GM18520 (cell line): Measurements from ENCODE around the gene COQ7.

Experiments used
- ATAC-seq: cut with Tn5 transposase; IDR thresholded peaks from one replicate; pipeline ENCODE4 v1.9.1; 2021; ENCODE audit not compliant: unreplicated experiment

The COQ7 gene

DNA sequence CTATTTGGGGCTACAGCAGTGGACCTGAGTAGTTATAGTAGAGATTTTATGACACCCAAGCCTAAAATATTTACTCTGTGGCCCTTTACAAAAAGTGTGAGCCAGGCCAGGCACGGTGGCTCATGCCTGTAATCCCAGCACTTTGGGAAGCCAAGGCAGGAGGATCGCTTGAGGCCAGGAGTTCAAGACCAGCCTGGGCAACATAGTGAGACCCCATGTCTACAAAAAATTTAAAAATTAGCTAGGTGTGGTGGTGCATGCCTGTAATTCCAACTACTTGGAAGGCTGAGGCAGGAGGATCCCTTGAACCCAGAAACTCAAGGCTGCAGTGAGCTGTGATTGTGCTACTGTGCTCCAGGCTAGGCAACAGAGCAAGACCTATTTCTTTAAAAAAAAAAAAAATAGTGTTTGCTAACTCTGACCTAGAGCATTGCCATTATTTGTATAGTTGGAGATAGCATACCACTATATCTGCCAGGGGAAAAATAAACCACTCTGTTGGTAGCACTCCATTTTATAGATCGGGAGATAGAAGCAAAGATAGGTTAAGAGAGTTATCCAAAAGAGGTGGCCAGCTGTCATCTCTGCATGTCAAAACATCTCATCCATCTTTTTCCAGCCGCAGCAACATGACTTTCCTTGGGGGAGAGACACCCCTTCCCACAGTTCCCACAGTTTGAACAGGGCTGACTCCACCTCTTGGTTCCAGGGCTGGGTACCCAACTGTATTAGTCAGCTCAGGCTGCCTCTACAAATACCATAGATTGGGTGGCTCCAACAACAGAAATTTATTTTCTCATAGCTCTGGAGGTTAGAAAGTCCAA lies 43.3 kb downstream of the COQ7 start:
- ATAC-seq, result no peak

DNA sequence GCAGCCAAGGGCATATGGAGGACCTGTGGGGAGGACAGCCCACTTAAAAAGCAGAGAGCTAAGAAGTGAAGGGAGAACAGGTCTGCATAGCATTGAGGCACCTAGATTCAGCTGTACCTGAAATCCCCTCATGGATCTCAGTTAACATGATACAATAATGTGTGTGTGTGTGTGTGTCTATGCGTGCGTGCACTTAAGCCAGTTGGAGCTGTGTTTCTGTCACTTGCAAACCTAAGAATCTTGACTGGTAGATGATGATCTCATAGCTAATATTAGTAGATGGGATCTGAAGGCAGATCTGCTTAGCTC lies 44.6 kb downstream of the COQ7 start:
- ATAC-seq, result no peak

DNA sequence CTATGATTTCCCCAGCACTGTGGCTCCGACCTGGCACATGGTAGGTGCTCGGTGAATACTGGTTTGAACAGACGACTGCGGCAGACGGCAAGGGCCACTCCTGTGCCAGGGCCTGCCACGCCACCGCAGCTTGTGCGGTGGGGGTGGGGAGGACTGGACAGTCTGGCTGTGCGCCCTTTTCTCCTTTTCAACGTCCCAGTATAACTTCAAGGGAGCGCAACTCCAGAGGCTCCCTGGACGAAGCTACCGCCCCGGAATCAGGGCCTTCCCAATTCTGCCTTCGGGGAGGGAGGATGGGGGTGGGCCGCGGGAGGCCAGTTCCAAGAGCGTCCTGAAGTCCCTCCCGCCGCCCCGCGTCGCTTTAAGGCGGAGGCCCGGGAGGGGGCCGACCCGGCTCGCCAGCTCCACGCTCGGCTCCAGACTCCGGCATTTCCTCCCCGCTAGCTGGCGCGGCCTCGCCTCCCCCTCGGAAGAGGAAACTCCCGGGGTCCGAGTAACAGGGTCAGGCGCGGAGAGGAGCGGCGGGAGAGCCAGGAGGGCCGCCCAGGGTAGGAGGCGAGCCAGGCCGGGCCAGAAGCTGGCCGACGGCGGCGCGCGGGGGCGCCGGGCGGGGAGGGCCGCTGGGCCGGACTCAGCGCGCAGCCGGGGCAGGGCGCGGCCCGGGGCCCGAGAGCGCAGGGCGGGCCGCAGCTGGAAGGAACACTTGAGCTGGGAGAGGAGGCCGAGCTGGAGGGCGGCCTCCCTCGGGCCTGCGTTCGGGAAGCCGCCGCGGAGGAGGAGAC lies 46.4 kb downstream of the COQ7 start, which contains the start of gene ITPRIPL2:
Gene ITPRIPL2, plus strand, starts transcription at position 388 of the 782 bp plus-strand sequence. CDS start 498 bp downstream, outside the sequence.
- ATAC-seq, result no peak

DNA sequence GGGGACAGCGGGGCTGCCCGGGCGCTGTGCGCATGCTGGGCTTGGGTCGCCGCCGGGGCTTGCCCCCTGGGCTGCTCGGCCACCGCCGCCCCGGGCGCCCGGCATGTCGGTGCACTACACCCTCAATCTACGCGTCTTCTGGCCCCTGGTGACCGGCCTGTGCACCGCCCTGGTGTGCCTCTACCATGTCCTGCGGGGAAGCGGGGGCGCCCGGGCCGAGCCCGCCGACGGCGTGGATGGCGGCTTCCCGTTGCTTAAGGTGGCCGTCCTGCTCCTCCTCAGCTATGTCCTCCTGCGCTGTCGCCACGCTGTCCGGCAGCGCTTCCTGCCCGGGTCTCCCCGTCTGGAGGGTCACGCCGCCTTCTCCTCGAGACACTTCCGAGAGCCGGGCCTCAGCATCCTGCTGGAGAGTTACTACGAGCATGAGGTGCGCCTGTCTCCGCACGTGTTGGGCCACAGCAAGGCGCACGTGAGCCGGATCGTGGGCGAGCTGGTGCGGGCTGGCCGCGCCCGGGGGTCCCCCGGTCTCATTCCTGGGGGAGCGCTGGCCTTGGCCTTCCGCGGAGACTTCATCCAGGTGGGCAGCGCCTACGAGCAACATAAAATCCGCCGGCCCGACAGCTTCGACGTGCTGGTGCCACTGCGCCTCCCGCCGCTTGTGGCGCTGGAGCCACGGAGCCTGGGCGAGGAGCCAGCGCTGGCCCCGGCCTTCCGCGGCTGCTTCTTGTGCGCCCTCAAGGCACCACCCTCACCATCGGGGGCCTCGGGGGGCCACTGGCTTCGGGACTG lies 47.1 kb downstream of the COQ7 start:
- ATAC-seq, result no peak

DNA sequence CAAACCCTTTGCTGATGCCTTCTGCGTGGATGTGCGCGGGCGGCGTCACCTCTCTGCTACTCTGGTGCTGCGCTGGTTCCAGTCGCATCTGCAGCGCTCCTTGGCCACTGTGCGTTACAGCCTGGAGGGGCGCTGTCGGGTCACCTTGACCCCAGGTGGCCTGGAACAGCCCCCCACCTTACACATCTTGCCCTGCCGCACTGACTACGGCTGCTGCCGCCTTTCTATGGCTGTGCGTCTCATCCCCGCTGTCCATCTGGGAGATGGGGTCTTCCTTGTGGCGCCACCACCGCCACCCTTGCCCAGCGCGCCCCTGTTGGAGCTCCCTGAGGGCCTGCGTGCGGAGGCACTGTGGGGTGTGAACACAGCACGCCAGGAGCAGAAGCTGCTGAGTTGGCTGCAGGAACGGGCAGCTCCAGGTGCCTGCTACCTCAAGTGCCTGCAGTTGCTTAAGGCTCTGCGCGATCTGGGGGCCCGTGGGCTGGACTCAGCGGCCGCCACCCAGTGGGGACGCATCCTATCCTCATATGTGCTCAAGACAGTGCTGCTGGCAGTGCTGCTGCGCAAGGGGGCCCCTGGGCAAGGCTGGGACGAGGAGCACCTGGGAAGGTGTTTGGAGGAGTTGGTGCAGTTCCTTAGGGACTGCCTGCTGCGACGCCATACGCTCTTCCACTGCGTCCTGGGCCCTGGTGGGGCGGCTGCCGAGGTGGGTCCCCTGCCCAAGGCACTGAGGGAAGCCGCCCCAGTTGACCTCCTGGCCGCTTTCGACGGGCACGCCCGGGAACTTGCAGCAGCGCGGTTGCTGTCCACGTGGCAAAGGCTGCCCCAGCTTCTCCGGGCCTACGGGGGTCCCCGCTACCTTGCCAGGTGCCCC lies 48.0 kb downstream of the COQ7 start:
- no peak for ATAC-seq

DNA sequence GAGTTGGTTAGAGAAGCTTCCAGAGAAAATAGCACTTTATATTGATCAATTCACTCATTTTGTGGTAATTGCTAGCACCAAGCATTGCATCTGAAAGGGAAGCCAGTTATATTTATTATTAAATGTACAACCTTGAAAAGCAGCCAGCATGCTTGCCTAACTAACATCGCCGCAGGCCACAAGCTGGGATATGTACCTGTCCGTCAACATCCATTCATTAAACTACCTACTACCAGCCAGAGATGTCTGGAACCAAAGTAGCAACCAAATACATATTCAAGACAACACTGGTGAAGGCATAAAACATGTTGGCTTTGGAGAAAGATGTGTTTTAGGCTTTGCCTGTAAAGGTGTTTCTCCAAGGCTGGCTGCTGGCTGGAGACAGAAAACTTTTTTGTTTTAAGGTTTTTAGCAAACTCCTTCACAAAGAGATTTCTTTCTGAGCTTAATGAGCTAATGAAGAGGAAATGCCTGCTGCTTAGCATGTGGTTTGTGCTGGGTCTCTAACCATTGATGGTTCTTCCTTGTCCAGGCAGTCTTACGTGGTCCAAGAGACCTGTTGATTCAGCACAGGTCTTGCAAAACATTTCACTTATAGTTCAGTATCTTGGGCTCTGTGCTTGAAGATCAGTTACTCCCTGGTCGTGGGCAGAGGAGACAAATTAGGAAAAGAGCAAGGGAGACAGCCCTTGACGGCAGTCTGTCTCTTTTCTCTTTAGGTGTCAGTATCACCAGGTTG lies 49.5 kb downstream of the COQ7 start:
- ATAC-seq, result no peak

DNA sequence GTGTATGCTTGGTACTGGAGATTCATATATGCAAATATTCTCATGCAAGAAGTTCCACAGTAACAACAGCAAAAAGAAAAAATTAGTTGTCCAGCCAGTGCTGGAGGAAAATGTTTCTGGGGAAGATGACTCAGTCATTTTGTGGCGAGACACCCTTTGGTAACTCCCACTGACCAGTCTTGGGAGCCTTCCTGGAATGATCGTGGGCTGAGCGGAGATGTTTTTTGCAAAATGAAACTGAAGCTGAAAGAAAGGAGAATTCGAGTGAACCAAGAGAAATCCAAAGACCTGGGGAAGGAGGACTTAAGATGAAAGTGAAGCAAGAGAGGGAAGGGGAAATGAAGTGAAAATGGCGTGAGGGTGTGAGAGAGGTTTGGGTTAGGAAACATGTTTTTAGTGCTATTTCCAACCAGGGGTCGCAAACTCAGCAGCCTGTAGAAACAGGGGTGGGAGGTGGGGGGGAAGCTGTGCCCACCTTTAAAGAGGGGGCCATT lies 51.6 kb downstream of the COQ7 start:
- ATAC-seq, result no peak

DNA sequence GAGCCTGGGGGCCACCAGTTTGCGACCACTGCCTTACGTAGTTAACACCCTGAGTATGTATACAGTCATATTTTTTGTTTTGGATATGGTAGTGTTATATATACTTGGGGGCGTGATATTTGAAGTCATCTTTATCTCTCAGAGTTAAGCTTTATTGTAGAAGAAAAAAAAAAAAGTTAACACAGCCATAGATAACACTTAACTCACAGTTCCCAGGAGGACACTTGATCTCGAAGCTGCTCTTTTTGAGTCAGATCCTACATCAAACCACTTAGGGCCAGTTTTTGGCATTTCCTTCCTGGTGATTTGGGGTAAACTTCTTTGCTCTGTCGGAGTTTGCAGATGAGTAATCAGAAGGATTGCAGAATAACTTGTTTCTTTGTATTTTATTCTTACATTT lies 52.1 kb downstream of the COQ7 start:
- ATAC-seq, result no peak

DNA sequence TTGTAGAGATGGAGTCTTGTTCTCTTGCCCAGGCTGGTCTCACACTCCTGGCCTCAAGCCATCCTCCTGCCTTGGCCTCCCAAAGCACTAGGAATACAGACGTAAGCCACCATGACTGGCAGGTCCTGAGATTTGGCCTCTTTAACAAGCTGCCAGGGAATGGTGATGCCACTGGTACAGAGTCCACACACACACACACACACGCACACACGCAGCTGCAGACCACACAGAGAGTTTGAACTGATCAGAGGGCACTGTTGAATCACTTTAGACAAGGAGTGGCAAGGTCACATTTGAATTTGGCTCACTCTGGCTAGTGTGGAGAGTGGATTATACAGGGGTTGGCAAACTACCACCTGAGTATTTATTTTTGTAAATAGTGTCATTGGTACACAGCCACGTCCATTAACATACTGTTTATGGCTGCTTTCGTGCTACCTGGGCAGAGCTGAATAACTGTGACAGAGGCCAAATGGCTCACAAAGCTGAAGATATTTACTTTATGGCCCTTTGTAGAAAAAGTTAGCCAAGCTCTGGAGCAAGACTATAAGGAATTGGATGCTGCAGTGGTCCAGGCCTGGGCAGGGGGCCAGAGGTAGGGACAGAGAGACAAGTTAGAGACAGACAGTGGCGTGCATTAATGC lies 56.2 kb downstream of the COQ7 start:
- no peak for ATAC-seq

DNA sequence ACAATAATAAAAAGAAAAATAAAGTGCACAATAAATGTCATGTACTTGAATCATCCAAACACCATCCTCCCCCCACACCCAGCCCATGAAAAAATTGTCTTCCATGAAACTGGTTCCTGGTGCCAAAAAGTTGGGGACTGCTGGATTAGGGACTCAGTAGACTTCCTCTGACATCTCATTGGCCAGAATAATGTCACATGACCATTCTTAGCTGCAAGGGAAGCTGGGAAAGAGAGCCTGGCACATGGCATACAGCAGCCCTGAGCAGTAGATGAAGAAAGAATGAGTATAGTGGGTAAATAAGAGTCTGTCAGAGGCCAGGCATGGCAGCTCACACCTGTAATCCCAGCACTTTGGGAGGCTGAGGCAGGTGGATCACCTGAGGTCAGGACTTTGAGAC lies 58.9 kb downstream of the COQ7 start:
- ATAC-seq, result no peak

DNA sequence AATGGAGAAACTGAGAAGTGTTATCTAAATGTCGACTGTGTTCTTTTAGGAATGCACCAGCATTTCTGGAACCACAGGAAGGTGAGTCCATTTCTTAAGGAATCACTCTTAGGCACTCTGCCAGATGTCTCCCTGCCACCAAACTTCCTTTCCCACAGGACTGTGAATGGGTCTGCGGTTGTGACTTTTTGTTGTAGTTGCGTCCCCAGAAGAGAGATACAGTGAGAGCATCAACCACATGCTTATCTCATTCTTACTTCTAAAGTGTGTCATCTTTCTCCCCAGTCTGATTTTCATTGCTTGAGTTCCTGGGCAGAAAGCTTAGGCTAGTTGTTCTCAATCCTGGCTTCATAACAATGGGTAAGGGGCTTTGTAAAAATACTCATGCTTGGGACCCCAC lies 59.8 kb downstream of the COQ7 start:
- no peak for ATAC-seq

DNA sequence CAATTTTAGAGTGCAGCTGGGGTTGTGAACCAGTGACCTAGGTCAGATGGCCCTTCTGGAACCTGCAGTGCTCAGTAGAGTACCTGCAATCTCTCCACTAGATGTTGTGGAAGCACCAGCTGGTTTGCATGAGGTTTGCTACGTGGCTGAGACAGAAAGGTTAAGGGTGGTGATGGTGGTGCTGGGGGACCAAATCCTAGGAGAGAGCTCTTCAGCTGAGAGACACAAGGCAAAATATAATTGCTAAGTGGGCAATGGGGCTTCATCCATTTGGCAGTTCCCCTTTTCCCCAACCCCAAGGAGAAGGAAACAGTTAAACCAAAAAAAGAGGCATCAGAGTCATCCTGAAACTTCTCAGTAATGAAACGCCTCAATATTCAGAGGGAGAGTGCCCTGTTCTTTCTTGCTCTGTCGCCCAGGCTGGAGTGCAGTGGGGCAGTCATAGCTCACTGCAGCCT lies 60.3 kb downstream of the COQ7 start:
- no peak for ATAC-seq

DNA sequence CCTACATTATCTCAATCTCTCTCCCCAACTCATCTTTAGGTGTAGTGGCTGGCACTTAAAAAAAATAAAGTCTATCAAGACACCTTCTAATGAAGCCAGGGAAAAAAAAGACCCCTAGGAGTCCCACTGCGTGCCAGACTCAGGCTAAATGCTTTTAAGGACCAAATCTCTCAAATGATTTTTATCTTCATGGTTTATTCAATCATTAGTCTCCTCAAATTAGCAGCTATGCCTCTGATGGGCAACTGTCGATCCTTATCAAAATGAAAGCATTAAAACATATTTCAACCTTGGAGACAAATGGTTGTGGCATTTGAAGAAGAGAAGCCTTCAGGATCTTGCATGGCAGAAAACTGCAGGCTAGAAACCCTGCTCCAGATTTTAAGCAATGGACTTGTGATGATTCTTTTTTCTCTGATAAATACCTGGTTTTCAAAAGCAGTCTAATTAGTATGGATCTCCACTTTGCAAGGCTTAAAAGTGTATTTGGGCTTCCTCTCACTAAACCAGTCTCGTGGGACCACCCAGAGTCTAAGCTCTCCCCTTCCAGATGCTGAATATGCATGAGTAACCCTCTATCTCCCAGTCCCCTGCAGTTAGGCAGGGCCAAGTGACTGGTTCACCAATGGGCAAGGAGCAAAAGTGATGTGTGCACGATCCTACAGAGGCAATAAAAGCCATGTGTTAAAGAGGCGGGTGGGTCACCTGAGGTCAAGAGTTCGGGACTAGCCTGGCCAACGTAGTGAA lies 61.2 kb downstream of the COQ7 start:
- ATAC-seq, result no peak
